AG04450 (cell line): Measurements from ENCODE around the gene ZFR. TPM values are rescaled to one million over a fixed set of nuclear protein-coding genes. Genes with fewer than 3 reads are reported as not detected.

Experiments
- CTCF ChIA-PET: fragments of 300-600, 350-600 bp; formaldehyde crosslinking; extraction: SDS; loops from one replicate; lab custom pipeline; 2022; ENCODE audit warnings: antibody characterized with exemption, inconsistent platforms; lab: Charles Lee
- POLR2A ChIA-PET: fragments of 350-600 bp; formaldehyde crosslinking; extraction: SDS; loops from one replicate; lab custom pipeline; 2021; ENCODE audit warnings: antibody characterized with exemption, inconsistent platforms; lab: Yijun Ruan, JAX
- DNase-seq: peaks from one replicate; pipeline ENCODE4 v3.0.0-alpha.2; 2011; ENCODE audit warnings: low read depth, low spot score
- H3K27ac ChIP-seq: one replicate; pipeline ENCODE4 v1.5.1; 2012; ENCODE audit warnings: low read depth, low read length, control low read depth
- H3K27me3 ChIP-seq: one replicate; pipeline ENCODE4 v1.6.0; 2012; ENCODE audit warnings: low read length; ENCODE audit not compliant: control insufficient read depth, insufficient read depth
- H3K4me3 ChIP-seq: 2 replicates; pipeline ENCODE4 v1.5.1; 2011; ENCODE audit warnings: mild to moderate bottlenecking, low read depth, low read length, control low read depth
- H3K9me3 ChIP-seq: 2 replicates; pipeline ENCODE4 v1.5.1; 2012; ENCODE audit warnings: low read length; ENCODE audit not compliant: control insufficient read depth, insufficient read depth
- polyA plus RNA-seq: library from polyadenylated mRNA; depleted of rRNA; stranded (reverse); fragments of >200 nt; gene quantifications from 2 replicates; pipeline ENCODE4 v1.2.3, GENCODE V29; 2011
- TF ChIP-seq, protein P1 (sequence below): IDR thresholded peaks from 2 replicates; pipeline ENCODE4 v1.5.1; 2011; ENCODE audit warnings: low read depth, low read length, control low read depth, inconsistent platforms

Gene ZFR
- polyA plus RNA-seq, 1 experiment = 72.9 TPM

- peak overlapping the region; percentile 81 for H3K4me3 ChIP-seq
- ChIA-PET POLR2A (no interaction called here), CTCF (no interaction called here)
- no peaks in the 10 kb centered on the region; the same call in 1 of the 2 replicates for H3K9me3 ChIP-seq
- peak overlapping the region; percentile 85 for H3K27ac ChIP-seq
- H3K27me3 ChIP-seq = no peaks in the 10 kb centered on the region
- DNase-seq = no peak
- TF ChIP-seq, protein P1, sequence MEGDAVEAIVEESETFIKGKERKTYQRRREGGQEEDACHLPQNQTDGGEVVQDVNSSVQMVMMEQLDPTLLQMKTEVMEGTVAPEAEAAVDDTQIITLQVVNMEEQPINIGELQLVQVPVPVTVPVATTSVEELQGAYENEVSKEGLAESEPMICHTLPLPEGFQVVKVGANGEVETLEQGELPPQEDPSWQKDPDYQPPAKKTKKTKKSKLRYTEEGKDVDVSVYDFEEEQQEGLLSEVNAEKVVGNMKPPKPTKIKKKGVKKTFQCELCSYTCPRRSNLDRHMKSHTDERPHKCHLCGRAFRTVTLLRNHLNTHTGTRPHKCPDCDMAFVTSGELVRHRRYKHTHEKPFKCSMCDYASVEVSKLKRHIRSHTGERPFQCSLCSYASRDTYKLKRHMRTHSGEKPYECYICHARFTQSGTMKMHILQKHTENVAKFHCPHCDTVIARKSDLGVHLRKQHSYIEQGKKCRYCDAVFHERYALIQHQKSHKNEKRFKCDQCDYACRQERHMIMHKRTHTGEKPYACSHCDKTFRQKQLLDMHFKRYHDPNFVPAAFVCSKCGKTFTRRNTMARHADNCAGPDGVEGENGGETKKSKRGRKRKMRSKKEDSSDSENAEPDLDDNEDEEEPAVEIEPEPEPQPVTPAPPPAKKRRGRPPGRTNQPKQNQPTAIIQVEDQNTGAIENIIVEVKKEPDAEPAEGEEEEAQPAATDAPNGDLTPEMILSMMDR = no peak
Measured at GRCh38 chr5:32312197-32312594, 132.3 kb downstream of the ZFR start.

GRCh38 chr5:32311404-32312196 is 132.9 kb downstream of the ZFR start:
- CTCF ChIA-PET = interaction anchor here (0.5 kb wide), 1 partner anchor 782 kb away, joined by 4 read pairs; no protein-coding TSS in a partner anchor
- no peak for DNase-seq
- TF ChIP-seq, protein P1 = no peak

GRCh38 chr5:32309761-32310160 is 134.8 kb downstream of the ZFR start:
- Histone ChIP-seq H3K9me3 (no peaks in the 10 kb centered on the region; the same call in 1 of the 2 replicates), H3K4me3 (no peak overlapping the region), H3K27ac (no peak overlapping the region), H3K27me3 (no peaks in the 10 kb centered on the region)
- TF ChIP-seq, protein P1 = no peak
- POLR2A ChIA-PET = no interaction called here
- CTCF ChIA-PET = no interaction called here
- DNase-seq = no peak

More at GRCh38 chr5:32311404-32312196, 132.9 kb downstream of the ZFR start:
- peak overlapping the region; percentile 85 for H3K27ac ChIP-seq
- peak overlapping the region; percentile 81 for H3K4me3 ChIP-seq
- POLR2A ChIA-PET = no interaction called here
- H3K9me3 ChIP-seq = no peaks in the 10 kb centered on the region; the same call in 1 of the 2 replicates
- no peaks in the 10 kb centered on the region for H3K27me3 ChIP-seq

GRCh38 chr5:32308946-32309345 is 135.6 kb downstream of the ZFR start:
- Histone ChIP-seq H3K27ac (no peak overlapping the region), H3K4me3 (no peak overlapping the region), H3K9me3 (no peaks in the 10 kb centered on the region; the same call in 1 of the 2 replicates), H3K27me3 (no peaks in the 10 kb centered on the region)
- CTCF ChIA-PET = no interaction called here
- TF ChIP-seq, protein P1 = no peak
- POLR2A ChIA-PET = no interaction called here
- no peak for DNase-seq

DNA sequence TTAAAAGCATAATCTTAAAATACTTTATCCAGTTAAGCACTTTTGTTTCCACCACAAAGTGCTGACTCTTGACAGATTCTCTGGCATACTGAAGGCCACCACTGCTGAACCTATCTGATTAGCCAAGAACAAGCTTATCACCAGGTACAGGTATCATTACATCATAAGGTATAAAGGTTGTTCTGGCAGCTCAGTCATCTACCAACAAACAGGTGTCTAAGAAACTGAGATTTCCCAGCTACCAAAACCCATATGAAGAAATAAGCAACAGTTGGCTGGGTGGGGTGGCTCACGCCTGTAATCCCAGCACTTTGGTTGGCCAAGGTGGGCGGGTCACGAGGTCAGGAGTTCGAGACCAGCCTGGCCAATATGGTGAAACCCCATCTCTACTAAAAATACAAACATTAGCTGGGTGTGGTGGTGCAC is 136.8 kb downstream of the ZFR start:
- CTCF ChIA-PET = interaction anchor here (1.4 kb wide), 1 partner anchor 75 kb away, joined by 5 read pairs; no protein-coding TSS in a partner anchor

More for the DNA sequence above, 136.8 kb downstream of the ZFR start:
- POLR2A ChIA-PET = no interaction called here
- H3K27me3 ChIP-seq = no peaks in the 10 kb centered on the region
- no peak overlapping the region for H3K4me3 ChIP-seq
- no peak overlapping the region for H3K27ac ChIP-seq
- H3K9me3 ChIP-seq = no peaks in the 10 kb centered on the region; the same call in 1 of the 2 replicates
- no peak for DNase-seq
- TF ChIP-seq, protein P1 = no peak
